ENCODE data around the gene RPS6KL1. TPM values are rescaled to one million over a fixed set of nuclear protein-coding genes. Genes with fewer than 3 reads are reported as not detected.

Gene RPS6KL1
- total and polyA plus RNA-seq, 9 donors, result 6.1 to 11.2 (median 7.6) TPM

DNA sequence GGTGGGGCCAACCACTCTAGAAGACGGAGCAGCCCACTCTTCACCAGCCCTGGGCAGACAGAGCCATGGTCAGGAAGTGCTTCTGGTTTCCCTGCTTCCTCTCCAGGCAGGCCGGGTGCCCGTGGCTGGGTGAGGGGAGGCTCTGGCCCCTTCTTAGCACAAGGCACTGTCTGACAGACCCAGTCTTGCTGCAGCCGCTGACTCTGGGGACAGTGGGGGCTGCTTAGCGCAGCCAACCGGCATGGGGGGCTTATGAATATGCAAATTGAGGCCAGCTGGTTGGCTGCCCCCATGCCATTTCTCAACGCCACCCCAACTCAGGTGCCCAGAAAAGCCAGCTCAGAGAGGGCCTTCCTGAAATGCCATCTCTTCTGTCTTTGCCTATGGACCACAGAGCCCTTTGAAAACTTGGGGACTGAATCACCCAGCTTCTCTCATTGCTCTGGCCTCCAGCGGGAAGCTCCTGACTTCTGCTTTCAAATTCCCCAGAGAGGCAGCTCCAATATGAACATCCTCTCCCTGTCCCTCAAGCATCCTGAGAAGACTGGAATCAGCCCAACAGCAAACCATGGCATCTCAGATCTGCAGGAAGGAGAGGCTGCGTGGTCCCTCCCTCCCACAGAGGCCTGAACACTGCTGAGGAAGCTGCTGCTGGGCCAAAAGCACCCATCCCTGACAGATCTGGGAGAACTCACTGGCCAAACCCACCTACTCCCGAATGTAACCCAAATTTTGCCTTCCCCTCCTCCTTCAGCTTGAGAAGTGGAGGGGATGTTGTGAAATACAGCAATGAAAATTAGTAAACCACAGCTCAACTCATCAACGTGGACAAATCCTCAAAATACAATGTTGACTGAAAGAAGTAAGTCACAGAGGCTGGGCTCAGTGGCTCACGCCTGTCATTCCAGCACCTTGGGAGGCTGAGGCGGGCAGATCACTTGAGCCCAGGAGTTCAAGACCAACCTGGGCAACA, 46.8 kb downstream of the RPS6KL1 start, which contains the start of gene PROX2:
PROX2 (minus strand) TSS at position 205 of the 973 bp plus-strand sequence. CDS start 12,311 bp downstream, outside the sequence.
- H3K27ac ChIP-seq (ENCODE audit: low read length), result no peak within 1 kb of the TSS
- 41% methylated on average over 9 of the region's 13 CpGs for WGBS (ENCODE audit: insufficient coverage)

DNA sequence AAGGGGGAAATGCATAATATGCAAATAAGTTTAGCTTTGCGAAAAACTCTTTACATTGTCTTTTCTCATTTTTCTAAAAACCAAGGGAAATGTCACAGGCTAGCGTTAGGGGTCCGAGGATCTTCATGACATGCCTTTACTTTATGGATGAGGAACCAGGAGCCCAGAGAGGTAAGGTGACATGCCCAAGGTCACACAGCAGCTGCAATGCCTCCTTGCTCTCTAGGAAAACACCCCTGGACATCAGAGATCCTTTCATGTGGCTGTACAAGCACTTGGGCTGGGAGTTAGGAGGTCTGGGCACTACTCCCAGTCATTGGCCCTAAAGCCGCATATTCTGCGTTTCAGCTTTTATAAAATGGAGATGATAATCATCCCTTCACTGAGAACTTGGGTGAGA, 47.9 kb downstream of the RPS6KL1 start:
- WGBS (ENCODE audit: insufficient coverage), result no CpG with 5 or more reads among the region's 5 CpGs
- Histone ChIP-seq H3K27ac (ENCODE audit: low read length) (no peak overlapping the region), H3K4me1 (ENCODE audit: control insufficient read depth, insufficient read depth, low read length) (peaks cover 5% of the 10 kb centered on the region), H3K36me3 (ENCODE audit: control insufficient read depth, insufficient read depth, low read length) (no peaks in the 10 kb centered on the region), H3K9me3 (replicated peaks; ENCODE audit: control insufficient read depth, low read depth, low read length) (no peaks in the 10 kb centered on the region), H3K27me3 (ENCODE audit: control insufficient read depth, insufficient read depth, low read length) (no peaks in the 10 kb centered on the region), H3K4me3 (ENCODE audit: low read length) (no peak overlapping the region)
- DNase-seq, result no peak

More for the DNA sequence above, 46.8 kb downstream of the RPS6KL1 start, which contains the start of gene PROX2:
- Histone ChIP-seq H3K4me1 (ENCODE audit: control insufficient read depth, insufficient read depth, low read length) (peaks cover 8% of the 10 kb centered on the region), H3K9me3 (replicated peaks; ENCODE audit: control insufficient read depth, low read depth, low read length) (no peaks in the 10 kb centered on the region), H3K27me3 (ENCODE audit: control insufficient read depth, insufficient read depth, low read length) (no peaks in the 10 kb centered on the region), H3K36me3 (ENCODE audit: control insufficient read depth, insufficient read depth, low read length) (no peaks in the 10 kb centered on the region), H3K4me3 (ENCODE audit: low read length) (no peak within 1 kb of the TSS)
- DNase-seq, result no peak

DNA sequence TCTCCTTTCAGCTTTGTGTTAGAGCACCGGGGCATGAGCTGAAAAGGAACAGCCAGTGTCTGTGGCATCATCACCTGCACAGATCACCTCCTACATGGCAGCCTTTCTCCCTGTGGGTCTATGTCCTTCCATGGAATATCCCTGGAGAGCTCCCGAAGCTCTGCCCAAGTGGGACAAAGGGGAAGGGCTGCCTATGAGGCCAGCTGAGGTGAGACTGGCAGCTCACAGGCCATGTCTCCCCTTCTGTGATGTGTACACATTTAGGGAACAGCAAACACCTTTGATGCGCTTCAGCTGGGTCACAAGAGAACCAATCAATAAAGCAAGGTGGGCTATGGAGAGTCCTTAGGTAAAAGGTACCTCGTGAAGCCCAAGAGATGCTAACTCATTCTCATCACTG, 51.2 kb downstream of the RPS6KL1 start:
- Histone ChIP-seq H3K27ac (ENCODE audit: low read length) (no peak overlapping the region), H3K27me3 (ENCODE audit: control insufficient read depth, insufficient read depth, low read length) (no peaks in the 10 kb centered on the region), H3K36me3 (ENCODE audit: control insufficient read depth, insufficient read depth, low read length) (no peaks in the 10 kb centered on the region), H3K4me3 (ENCODE audit: low read length) (no peak overlapping the region), H3K4me1 (ENCODE audit: control insufficient read depth, insufficient read depth, low read length) (peaks cover 5% of the 10 kb centered on the region), H3K9me3 (replicated peaks; ENCODE audit: control insufficient read depth, low read depth, low read length) (no peaks in the 10 kb centered on the region)
- WGBS (ENCODE audit: insufficient coverage), result 100% methylated on average over 2 of the region's 4 CpGs
- DNase-seq, result no peak

DNA sequence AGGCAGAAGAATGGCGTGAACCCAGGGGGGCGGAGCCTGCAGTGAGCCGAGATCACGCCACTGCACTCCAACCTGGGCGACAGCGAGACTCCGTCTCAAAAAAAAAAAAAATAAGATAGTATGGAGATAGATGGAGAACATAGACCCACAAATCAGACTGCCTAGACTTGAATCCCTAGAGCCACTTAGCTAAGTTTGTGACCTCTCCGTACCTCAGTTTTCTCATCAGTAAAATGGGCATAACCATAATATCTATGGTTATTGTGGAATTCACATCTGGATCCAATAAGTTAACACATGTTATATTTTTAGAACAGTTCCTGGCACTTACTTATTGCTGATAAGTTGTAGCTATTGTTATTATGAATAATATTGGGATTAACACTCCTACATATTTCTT, 54.3 kb downstream of the RPS6KL1 start:
- Histone ChIP-seq H3K4me1 (ENCODE audit: control insufficient read depth, insufficient read depth, low read length) (no peaks in the 10 kb centered on the region), H3K4me3 (ENCODE audit: low read length) (no peak overlapping the region), H3K36me3 (ENCODE audit: control insufficient read depth, insufficient read depth, low read length) (no peaks in the 10 kb centered on the region), H3K27ac (ENCODE audit: low read length) (no peak overlapping the region), H3K27me3 (ENCODE audit: control insufficient read depth, insufficient read depth, low read length) (no peaks in the 10 kb centered on the region), H3K9me3 (replicated peaks; ENCODE audit: control insufficient read depth, low read depth, low read length) (no peaks in the 10 kb centered on the region)
- WGBS (ENCODE audit: insufficient coverage), result 62% methylated on average over 3 of the region's 8 CpGs
- DNase-seq, result no peak

DNA sequence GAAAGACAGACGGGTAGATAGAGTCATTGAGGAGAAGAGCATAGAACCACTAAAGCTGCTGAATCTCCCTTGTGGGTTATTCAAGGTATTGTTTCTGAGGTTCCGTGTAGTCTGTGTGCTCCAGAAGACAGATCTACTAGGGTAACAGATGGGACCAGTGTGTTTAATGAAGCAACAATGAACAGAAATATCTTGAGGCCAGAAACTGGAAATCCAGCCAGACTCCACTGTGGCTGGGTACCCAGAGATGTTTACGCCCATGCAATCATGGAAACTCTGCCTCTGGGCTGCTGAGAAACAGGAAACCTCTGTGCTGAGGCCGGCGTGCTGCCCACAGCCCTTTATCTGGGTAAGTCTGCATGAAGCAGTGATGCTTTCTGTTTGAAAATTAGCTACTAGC, 55.4 kb downstream of the RPS6KL1 start:
- 53% methylated on average over 2 of the region's 5 CpGs for WGBS (ENCODE audit: insufficient coverage)
- Histone ChIP-seq H3K9me3 (replicated peaks; ENCODE audit: control insufficient read depth, low read depth, low read length) (no peaks in the 10 kb centered on the region), H3K36me3 (ENCODE audit: control insufficient read depth, insufficient read depth, low read length) (no peaks in the 10 kb centered on the region), H3K27me3 (ENCODE audit: control insufficient read depth, insufficient read depth, low read length) (no peaks in the 10 kb centered on the region), H3K27ac (ENCODE audit: low read length) (no peak overlapping the region), H3K4me3 (ENCODE audit: low read length) (no peak overlapping the region), H3K4me1 (ENCODE audit: control insufficient read depth, insufficient read depth, low read length) (no peaks in the 10 kb centered on the region)
- DNase-seq, result no peak

DNA sequence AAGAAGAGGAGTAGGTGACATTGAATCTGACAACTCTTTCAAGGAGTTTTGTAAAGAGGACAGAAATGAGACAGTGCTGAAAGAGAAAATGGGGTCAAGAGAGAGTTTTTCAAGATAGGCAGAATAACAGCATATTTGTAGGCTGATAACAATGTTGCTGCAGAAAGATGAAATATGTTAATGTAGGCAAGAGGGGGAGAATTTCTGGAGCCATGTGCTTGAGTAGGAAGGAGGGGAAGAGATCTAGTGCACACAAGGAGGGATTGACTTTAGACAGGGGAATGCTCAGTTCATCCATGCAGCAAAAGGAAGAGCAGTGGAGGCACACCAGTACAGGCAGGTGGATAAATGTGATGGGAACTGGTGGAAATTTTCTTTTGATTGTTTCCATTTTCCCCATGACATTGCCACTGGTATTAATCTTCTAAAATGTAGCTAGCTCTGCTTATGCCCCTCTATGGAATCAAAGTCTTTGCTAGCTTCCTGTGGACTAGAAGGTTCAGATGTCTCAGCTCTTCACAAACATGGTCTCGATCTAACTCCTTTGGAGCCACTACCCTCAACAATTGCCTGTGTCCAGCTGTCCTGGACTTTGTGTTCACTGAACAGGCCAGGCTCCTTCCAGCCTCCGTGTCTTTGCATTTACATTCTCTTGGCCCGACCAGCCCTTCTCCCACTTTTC, 56.2 kb downstream of the RPS6KL1 start:
- Histone ChIP-seq H3K27me3 (ENCODE audit: control insufficient read depth, insufficient read depth, low read length) (no peaks in the 10 kb centered on the region), H3K4me3 (ENCODE audit: low read length) (no peak overlapping the region), H3K36me3 (ENCODE audit: control insufficient read depth, insufficient read depth, low read length) (no peaks in the 10 kb centered on the region), H3K27ac (ENCODE audit: low read length) (no peak overlapping the region), H3K9me3 (replicated peaks; ENCODE audit: control insufficient read depth, low read depth, low read length) (no peaks in the 10 kb centered on the region), H3K4me1 (ENCODE audit: control insufficient read depth, insufficient read depth, low read length) (no peaks in the 10 kb centered on the region)
- no peak for DNase-seq
- 60% methylated on average over 3 of the region's 3 CpGs for WGBS (ENCODE audit: insufficient coverage)

DNA sequence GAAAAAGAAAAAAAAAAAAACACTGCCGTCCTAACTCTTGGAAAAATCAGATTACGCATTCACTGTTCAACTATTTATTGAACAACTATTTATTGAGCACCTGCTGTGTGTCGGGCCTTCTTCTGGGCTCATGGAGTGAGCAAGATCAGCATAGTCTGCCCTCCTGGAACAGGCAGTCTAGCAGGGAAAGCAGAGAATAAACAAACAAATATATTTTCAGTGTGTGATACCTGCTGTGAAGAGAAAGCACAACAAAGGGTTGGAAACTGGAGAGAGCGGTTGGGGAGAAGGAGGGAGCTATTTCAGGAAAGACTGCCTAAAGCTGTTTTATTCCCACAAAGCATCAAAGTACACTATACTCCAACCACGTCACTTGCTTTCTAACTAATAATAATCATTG, 57.9 kb downstream of the RPS6KL1 start:
- WGBS (ENCODE audit: insufficient coverage), result 82% methylated on average over 3 of the region's 5 CpGs

DNA sequence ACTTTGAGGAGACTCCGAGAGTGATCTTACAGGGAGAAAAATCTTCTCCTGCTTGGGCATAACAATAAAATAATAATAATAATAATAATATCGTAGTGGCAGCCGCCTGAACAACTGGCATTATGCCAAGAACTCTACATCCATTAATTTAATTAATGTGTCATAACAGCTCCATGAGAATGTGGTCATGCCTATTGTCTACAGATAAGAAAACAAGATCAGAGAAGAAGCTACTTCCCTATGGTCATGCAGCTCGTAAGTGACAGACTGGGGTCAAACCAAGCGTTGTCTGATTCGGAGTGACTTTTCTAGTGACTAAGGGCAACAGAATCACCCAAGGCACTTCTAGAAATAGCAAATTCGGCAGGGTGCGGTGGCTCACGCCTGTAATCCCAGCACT, 58.9 kb downstream of the RPS6KL1 start:
- Histone ChIP-seq H3K27me3 (ENCODE audit: control insufficient read depth, insufficient read depth, low read length) (no peaks in the 10 kb centered on the region), H3K27ac (ENCODE audit: low read length) (no peak overlapping the region), H3K4me1 (ENCODE audit: control insufficient read depth, insufficient read depth, low read length) (no peaks in the 10 kb centered on the region), H3K36me3 (ENCODE audit: control insufficient read depth, insufficient read depth, low read length) (no peaks in the 10 kb centered on the region), H3K4me3 (ENCODE audit: low read length) (no peak overlapping the region), H3K9me3 (replicated peaks; ENCODE audit: control insufficient read depth, low read depth, low read length) (no peaks in the 10 kb centered on the region)
- 90% methylated on average over 4 of the region's 9 CpGs for WGBS (ENCODE audit: insufficient coverage)
- no peak for DNase-seq

More for the DNA sequence above, 57.9 kb downstream of the RPS6KL1 start:
- H3K27ac ChIP-seq (ENCODE audit: low read length), result no peak overlapping the region
- no peak for DNase-seq
- H3K9me3 ChIP-seq (replicated peaks; ENCODE audit: control insufficient read depth, low read depth, low read length), result no peaks in the 10 kb centered on the region
- H3K27me3 ChIP-seq (ENCODE audit: control insufficient read depth, insufficient read depth, low read length), result no peaks in the 10 kb centered on the region
- no peaks in the 10 kb centered on the region for H3K36me3 ChIP-seq (ENCODE audit: control insufficient read depth, insufficient read depth, low read length)
- no peak overlapping the region for H3K4me3 ChIP-seq (ENCODE audit: low read length)
- H3K4me1 ChIP-seq (ENCODE audit: control insufficient read depth, insufficient read depth, low read length), result no peaks in the 10 kb centered on the region

DNA sequence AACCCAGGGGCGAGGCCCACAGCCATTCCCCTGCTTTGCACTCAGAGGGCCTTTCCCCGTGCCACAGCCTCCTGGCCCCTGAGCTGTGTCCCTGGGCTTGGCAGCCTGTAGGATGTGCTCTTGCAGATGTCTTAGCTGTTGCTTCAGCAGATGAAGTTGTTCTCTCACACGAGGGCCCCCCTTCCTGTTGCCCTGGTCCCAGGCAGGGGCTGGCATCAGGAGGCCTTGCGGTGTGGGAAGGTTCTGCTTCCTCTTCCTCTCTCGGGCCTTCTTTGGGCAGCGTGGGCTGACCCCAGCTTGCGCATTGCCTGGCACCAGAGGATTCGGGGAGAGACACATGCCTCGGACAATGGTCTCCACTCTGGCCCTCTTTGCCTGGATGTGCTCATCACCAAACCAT, 59.8 kb downstream of the RPS6KL1 start:
- DNase-seq, result no peak
- H3K9me3 ChIP-seq (replicated peaks; ENCODE audit: control insufficient read depth, low read depth, low read length), result no peaks in the 10 kb centered on the region
- no peaks in the 10 kb centered on the region for H3K4me1 ChIP-seq (ENCODE audit: control insufficient read depth, insufficient read depth, low read length)
- H3K27ac ChIP-seq (ENCODE audit: low read length), result no peak overlapping the region
- H3K36me3 ChIP-seq (ENCODE audit: control insufficient read depth, insufficient read depth, low read length), result no peaks in the 10 kb centered on the region
- no peaks in the 10 kb centered on the region for H3K27me3 ChIP-seq (ENCODE audit: control insufficient read depth, insufficient read depth, low read length)
- no peak overlapping the region for H3K4me3 ChIP-seq (ENCODE audit: low read length)
- WGBS (ENCODE audit: insufficient coverage), result 86% methylated on average over 6 of the region's 9 CpGs

DNA sequence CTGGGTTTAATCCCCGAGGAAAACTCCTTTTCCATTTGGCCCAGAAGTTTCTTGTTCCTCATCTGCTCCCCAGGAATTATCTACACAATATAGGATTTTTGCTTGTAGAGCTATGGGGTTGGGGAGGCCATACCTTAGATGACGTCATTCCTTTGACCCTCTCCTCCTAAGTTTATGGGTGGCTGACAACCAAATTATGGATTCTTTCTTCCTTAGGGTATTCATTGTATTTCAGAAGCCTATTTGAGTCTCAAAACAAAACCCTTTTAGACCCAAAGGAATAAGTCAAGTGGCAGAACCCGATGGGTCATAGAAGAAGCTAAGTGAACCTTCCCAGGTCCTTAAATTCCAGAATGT, 61.3 kb downstream of the RPS6KL1 start:
- no peak for DNase-seq
- Histone ChIP-seq H3K4me1 (ENCODE audit: control insufficient read depth, insufficient read depth, low read length) (no peaks in the 10 kb centered on the region), H3K9me3 (replicated peaks; ENCODE audit: control insufficient read depth, low read depth, low read length) (no peaks in the 10 kb centered on the region), H3K4me3 (ENCODE audit: low read length) (no peak overlapping the region), H3K27ac (ENCODE audit: low read length) (no peak overlapping the region), H3K27me3 (ENCODE audit: control insufficient read depth, insufficient read depth, low read length) (no peaks in the 10 kb centered on the region), H3K36me3 (ENCODE audit: control insufficient read depth, insufficient read depth, low read length) (no peaks in the 10 kb centered on the region)
- 74% methylated on average over 2 of the region's 3 CpGs for WGBS (ENCODE audit: insufficient coverage)
